AG09309 (cell line): ENCODE data around the gene AGPAT2.

Experiments used
- DNase-seq: peaks from one replicate; pipeline ENCODE4 v3.0.0-alpha.2; 2010; ENCODE audit warnings: low read depth
- H3K4me3 ChIP-seq: 2 replicates; pipeline ENCODE4 v1.5.1; 2011; ENCODE audit warnings: mild to moderate bottlenecking, low read depth, low read length, moderate library complexity; ENCODE audit not compliant: control insufficient read depth
- CTCF ChIP-seq: IDR thresholded peaks from 2 replicates; pipeline ENCODE4 v1.5.1; 2011; ENCODE audit warnings: mild to moderate bottlenecking, low read depth, low read length, inconsistent platforms; ENCODE audit not compliant: insufficient read depth, control insufficient read depth; ENCODE audit errors: missing control alignments

The AGPAT2 gene

GRCh38 chr9:136678034-136678433 is 9.2 kb downstream of the AGPAT2 start:
- DNase-seq, result no peak
- H3K4me3 ChIP-seq, result no peak overlapping the region
- no peak for TF ChIP-seq CTCF

DNA sequence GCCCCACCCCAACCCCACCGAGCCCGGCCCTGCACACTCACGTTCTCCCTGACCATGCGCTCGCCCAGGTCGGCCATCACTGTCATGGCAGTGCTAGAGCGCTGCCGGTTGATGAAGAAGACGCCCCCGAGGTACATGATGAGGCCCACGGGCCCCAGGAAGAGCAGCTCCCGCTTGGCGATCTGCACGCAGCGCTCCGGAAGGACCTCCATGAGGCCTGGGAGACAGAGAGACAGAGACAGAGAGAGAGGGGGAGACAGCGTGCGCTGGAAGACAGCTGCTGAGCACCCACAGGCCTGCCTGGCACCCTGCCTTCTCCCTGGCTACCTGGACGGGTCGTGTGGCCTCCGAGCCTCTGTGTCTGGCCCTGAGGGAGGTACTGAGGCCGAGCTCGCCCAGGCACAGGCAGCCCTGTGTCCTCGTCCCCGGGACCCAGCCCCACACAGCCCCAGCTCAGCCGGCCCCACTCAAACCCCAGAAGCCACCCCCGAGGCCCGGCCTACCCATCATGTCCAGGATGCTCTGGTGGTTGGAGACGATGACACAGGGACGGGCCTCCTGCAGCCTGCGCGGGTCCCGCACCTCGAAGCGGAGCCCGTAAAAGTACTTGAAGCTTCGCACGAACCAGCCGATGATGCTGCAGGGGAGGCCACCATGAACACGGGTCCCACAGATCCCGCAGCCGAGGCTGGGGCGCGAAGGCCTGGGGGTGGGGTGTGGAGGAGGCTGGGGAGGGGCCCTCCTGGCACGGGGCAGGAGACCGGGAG is 10.2 kb downstream of the AGPAT2 start:
- no peak overlapping the region for H3K4me3 ChIP-seq
- no peak for DNase-seq
- no peak for TF ChIP-seq CTCF

DNA sequence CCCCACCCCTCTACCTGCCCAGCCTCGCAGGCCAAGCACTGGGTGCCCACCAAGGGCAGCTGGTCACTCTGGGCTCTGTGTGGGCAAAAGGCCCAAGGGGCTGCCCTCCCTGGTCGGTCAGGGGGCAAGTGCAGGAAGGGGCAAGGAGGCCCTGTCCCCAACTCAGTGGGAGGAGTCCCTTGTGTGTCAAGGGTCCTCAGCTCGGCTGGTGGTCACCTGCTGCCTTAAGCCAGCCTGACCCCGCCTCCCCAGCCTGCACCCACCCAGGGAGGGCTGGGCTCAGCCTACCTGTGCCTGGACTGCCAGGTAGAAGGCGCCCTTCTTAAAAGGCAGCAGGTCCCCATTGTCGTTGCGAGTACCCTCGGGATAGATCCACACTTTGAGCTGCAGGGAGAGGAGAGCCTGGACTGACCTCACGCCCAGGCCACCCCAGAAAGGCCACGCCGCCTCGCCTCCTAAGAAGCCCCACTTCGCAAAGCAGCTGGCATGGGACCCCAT is 10.9 kb downstream of the AGPAT2 start:
- no peak for DNase-seq
- TF ChIP-seq CTCF, result no peak
- no peak overlapping the region for H3K4me3 ChIP-seq

- DNase-seq, result no peak
- no peak overlapping the region for H3K4me3 ChIP-seq
- no peak for TF ChIP-seq CTCF
Measured at GRCh38 chr9:136675477-136676296, 11.6 kb downstream of the AGPAT2 start.

DNA sequence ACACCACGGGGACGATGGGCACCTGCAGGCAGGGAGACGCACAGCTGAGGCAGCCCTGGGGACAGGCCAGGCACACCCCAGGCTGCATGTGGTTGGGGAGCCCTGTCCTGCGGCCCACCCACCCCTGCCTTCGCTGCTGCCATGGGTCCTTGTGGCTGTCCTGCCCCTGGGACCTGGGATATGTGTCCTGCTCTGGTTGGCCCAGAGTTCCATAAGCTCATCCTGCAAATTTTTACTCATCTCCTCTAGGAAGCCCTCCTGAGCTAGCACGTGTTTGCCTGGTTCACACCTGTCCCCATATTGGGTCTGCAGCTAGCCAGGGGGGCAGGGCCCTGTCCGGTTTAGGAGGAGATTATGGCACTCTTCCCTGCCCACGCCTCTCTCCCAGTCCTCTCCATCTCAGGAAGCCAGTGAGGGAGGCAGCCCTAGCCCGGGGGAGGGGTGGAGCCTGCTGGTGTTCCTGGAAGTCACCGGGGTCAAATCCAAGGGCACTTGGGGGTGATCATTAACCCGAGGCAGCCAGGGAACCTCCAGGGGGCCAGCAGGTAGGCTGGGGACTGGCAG is 12.4 kb downstream of the AGPAT2 start:
- no peak for DNase-seq
- no peak overlapping the region for H3K4me3 ChIP-seq
- TF ChIP-seq CTCF, result no peak

DNA sequence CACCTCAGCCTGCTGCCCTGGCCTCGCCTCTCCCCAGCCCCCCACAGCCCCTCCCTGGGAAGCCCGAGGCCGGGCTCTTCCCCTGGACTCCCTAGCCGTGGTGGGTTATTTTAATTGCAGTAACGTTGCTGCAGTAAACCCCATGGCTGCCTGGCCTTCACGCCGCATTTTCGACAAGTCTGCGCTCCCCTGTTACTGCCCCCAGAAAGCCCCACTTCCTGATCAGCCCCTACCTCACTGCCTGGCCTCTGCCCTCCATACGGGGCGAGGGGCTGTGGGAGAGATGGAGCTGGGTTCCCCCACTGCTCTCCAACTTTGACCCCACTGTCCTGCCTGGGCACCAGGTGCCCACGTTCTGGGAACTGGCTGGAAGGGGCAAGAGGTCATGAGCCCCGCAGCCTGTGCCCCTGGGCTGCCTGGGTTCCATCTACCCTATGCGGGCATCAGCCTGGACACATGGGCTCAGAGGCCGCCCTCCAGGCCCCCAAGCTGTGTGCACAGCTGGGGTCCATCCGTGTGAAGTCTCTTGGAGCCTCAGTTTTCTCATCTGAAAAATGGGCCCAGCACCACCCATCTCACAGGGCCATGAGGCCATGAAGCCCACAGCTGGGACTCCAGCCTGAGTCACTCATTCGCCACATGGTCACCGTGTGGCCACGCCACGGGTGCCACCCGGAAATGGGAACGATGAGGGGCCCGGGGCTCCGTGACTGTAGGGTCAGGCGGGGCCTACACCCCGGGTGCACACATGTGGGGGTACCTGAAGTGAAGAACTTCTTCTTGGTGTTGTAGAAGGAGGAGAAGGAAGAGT is 13.1 kb downstream of the AGPAT2 start:
- no peak for TF ChIP-seq CTCF
- H3K4me3 ChIP-seq, result no peak overlapping the region
- no peak for DNase-seq
